ENCODE data around the gene TMEFF2. TPM values are rescaled to one million over a fixed set of nuclear protein-coding genes. Genes with fewer than 3 reads are reported as not detected.
"Not testable (repeated sequence)": the region's sequence is repeated elsewhere in the genome, so short reads cannot be mapped to it uniquely, and the experiment has no call there.

The TMEFF2 gene
- total and polyA plus RNA-seq, 2 donors = 3.5 to 4.7 TPM

GRCh38 chr2:191923652-191923997 is 271.1 kb downstream of the TMEFF2 start:
- H3K4me1 ChIP-seq (ENCODE audit: insufficient read depth) = peaks cover 1% of the 10 kb centered on the region
- H3K27ac ChIP-seq (ENCODE audit: low read depth) = no peak overlapping the region
- no peak overlapping the region for H3K4me3 ChIP-seq (ENCODE audit: low read depth, low read length)
- no peak for DNase-seq (ENCODE audit: extremely low spot score)
- H3K36me3 ChIP-seq (ENCODE audit: insufficient read depth) = peaks cover 2% of the 10 kb centered on the region

- 97% methylated on average over 20 of the region's 20 CpGs for WGBS
Measured at GRCh38 chr2:191922736-191923651, 271.7 kb downstream of the TMEFF2 start.

GRCh38 chr2:191921650-191922049 is 273.1 kb downstream of the TMEFF2 start:
- H3K4me1 ChIP-seq (ENCODE audit: insufficient read depth); H3K27ac ChIP-seq (ENCODE audit: low read depth): not testable (repeated sequence)
- WGBS = 98% methylated on average over 32 of the region's 32 CpGs

More at GRCh38 chr2:191922736-191923651, 271.7 kb downstream of the TMEFF2 start:
- H3K27ac ChIP-seq (ENCODE audit: low read depth) = no peak overlapping the region
- peaks cover 1% of the 10 kb centered on the region for H3K4me1 ChIP-seq (ENCODE audit: insufficient read depth)
- no peak for DNase-seq (ENCODE audit: extremely low spot score)
- peaks cover 2% of the 10 kb centered on the region for H3K36me3 ChIP-seq (ENCODE audit: insufficient read depth)
- H3K4me3 ChIP-seq (ENCODE audit: low read depth, low read length) = no peak overlapping the region

GRCh38 chr2:191920502-191920901 is 274.2 kb downstream of the TMEFF2 start:
- Histone ChIP-seq H3K4me1 (ENCODE audit: insufficient read depth) (no peaks in the 10 kb centered on the region), H3K27ac (ENCODE audit: low read depth) (no peak overlapping the region), H3K36me3 (ENCODE audit: insufficient read depth) (peaks cover 2% of the 10 kb centered on the region), H3K4me3 (ENCODE audit: low read depth, low read length) (no peak overlapping the region)
- WGBS = 98% methylated on average over 2 of the region's 2 CpGs
- no peak for DNase-seq (ENCODE audit: extremely low spot score)

More at GRCh38 chr2:191921650-191922049, 273.1 kb downstream of the TMEFF2 start:
- not testable (repeated sequence) for H3K36me3 ChIP-seq (ENCODE audit: insufficient read depth); H3K4me3 ChIP-seq (ENCODE audit: low read depth, low read length); DNase-seq (ENCODE audit: extremely low spot score)

- H3K36me3 ChIP-seq (ENCODE audit: insufficient read depth) = peaks cover 2% of the 10 kb centered on the region
- H3K27ac ChIP-seq (ENCODE audit: low read depth) = no peak overlapping the region
- no peak for DNase-seq (ENCODE audit: extremely low spot score)
- 75% methylated on average over 9 of the region's 9 CpGs for WGBS
- no peak overlapping the region for H3K4me3 ChIP-seq (ENCODE audit: low read depth, low read length)
- H3K4me1 ChIP-seq (ENCODE audit: insufficient read depth) = no peaks in the 10 kb centered on the region
Measured at GRCh38 chr2:191917967-191918651, 276.6 kb downstream of the TMEFF2 start.

GRCh38 chr2:191917430-191917881 is 277.3 kb downstream of the TMEFF2 start:
- no peaks in the 10 kb centered on the region for H3K4me1 ChIP-seq (ENCODE audit: insufficient read depth)
- WGBS = 65% methylated on average over 2 of the region's 2 CpGs
- no peak overlapping the region for H3K4me3 ChIP-seq (ENCODE audit: low read depth, low read length)
- H3K27ac ChIP-seq (ENCODE audit: low read depth) = no peak overlapping the region
- DNase-seq (ENCODE audit: extremely low spot score) = no peak
- H3K36me3 ChIP-seq (ENCODE audit: insufficient read depth) = peaks cover 2% of the 10 kb centered on the region

GRCh38 chr2:191916826-191917225 is 277.9 kb downstream of the TMEFF2 start:
- peaks cover 2% of the 10 kb centered on the region for H3K36me3 ChIP-seq (ENCODE audit: insufficient read depth)
- no peak for DNase-seq (ENCODE audit: extremely low spot score)
- 47% methylated on average over 1 of the region's 1 CpG for WGBS
- H3K27ac ChIP-seq (ENCODE audit: low read depth) = no peak overlapping the region
- H3K4me3 ChIP-seq (ENCODE audit: low read depth, low read length) = no peak overlapping the region
- no peaks in the 10 kb centered on the region for H3K4me1 ChIP-seq (ENCODE audit: insufficient read depth)

- peaks cover 2% of the 10 kb centered on the region for H3K36me3 ChIP-seq (ENCODE audit: insufficient read depth)
- no peak overlapping the region for H3K4me3 ChIP-seq (ENCODE audit: low read depth, low read length)
- DNase-seq (ENCODE audit: extremely low spot score) = no peak
- WGBS = 96% methylated on average over 2 of the region's 2 CpGs
- H3K27ac ChIP-seq (ENCODE audit: low read depth) = no peak overlapping the region
- H3K4me1 ChIP-seq (ENCODE audit: insufficient read depth) = no peaks in the 10 kb centered on the region
Measured at GRCh38 chr2:191915750-191916149, 279.0 kb downstream of the TMEFF2 start.

- DNase-seq (ENCODE audit: extremely low spot score) = no peak
- Histone ChIP-seq H3K27ac (ENCODE audit: low read depth) (no peak overlapping the region), H3K36me3 (ENCODE audit: insufficient read depth) (no peaks in the 10 kb centered on the region), H3K4me3 (ENCODE audit: low read depth, low read length) (no peak overlapping the region), H3K4me1 (ENCODE audit: insufficient read depth) (no peaks in the 10 kb centered on the region)
- 75% methylated on average over 1 of the region's 1 CpG for WGBS
Measured at GRCh38 chr2:191913796-191914195, 280.9 kb downstream of the TMEFF2 start.

- Histone ChIP-seq H3K27ac (ENCODE audit: low read depth) (no peak overlapping the region), H3K36me3 (ENCODE audit: insufficient read depth) (no peaks in the 10 kb centered on the region), H3K4me3 (ENCODE audit: low read depth, low read length) (no peak overlapping the region), H3K4me1 (ENCODE audit: insufficient read depth) (no peaks in the 10 kb centered on the region)
- DNase-seq (ENCODE audit: extremely low spot score) = no peak
- 77% methylated on average over 3 of the region's 3 CpGs for WGBS
Measured at GRCh38 chr2:191912764-191913163, 282.0 kb downstream of the TMEFF2 start.

- 78% methylated on average over 2 of the region's 2 CpGs for WGBS
- H3K4me1 ChIP-seq (ENCODE audit: insufficient read depth) = no peaks in the 10 kb centered on the region
- H3K27ac ChIP-seq (ENCODE audit: low read depth) = no peak overlapping the region
- H3K36me3 ChIP-seq (ENCODE audit: insufficient read depth) = no peaks in the 10 kb centered on the region
- DNase-seq (ENCODE audit: extremely low spot score) = no peak
- H3K4me3 ChIP-seq (ENCODE audit: low read depth, low read length) = no peak overlapping the region
Measured at GRCh38 chr2:191910518-191910917, 284.2 kb downstream of the TMEFF2 start.

GRCh38 chr2:191908874-191909273 is 285.9 kb downstream of the TMEFF2 start:
- DNase-seq (ENCODE audit: extremely low spot score) = no peak
- H3K4me3 ChIP-seq (ENCODE audit: low read depth, low read length) = no peak overlapping the region
- no peaks in the 10 kb centered on the region for H3K36me3 ChIP-seq (ENCODE audit: insufficient read depth)
- H3K4me1 ChIP-seq (ENCODE audit: insufficient read depth) = no peaks in the 10 kb centered on the region
- H3K27ac ChIP-seq (ENCODE audit: low read depth) = no peak overlapping the region

- no peak for DNase-seq (ENCODE audit: extremely low spot score)
- Histone ChIP-seq H3K36me3 (ENCODE audit: insufficient read depth) (no peaks in the 10 kb centered on the region), H3K27ac (ENCODE audit: low read depth) (no peak overlapping the region), H3K4me3 (ENCODE audit: low read depth, low read length) (no peak overlapping the region), H3K4me1 (ENCODE audit: insufficient read depth) (no peaks in the 10 kb centered on the region)
- 82% methylated on average over 3 of the region's 3 CpGs for WGBS
Measured at GRCh38 chr2:191907545-191907944, 287.2 kb downstream of the TMEFF2 start.

GRCh38 chr2:191907091-191907490 is 287.6 kb downstream of the TMEFF2 start:
- no peak overlapping the region for H3K27ac ChIP-seq (ENCODE audit: low read depth)
- no peak overlapping the region for H3K4me3 ChIP-seq (ENCODE audit: low read depth, low read length)
- no peak for DNase-seq (ENCODE audit: extremely low spot score)
- H3K36me3 ChIP-seq (ENCODE audit: insufficient read depth) = no peaks in the 10 kb centered on the region
- no peaks in the 10 kb centered on the region for H3K4me1 ChIP-seq (ENCODE audit: insufficient read depth)

Data from urinary bladder (tissue), 4 donors.